Sigmoid colon (tissue), 7 donors: Measurements from ENCODE around the gene NEMF. TPM values are rescaled to one million over a fixed set of nuclear protein-coding genes. Genes with fewer than 3 reads are reported as not detected.
"Not testable (repeated sequence)": the region's sequence is repeated elsewhere in the genome, so short reads cannot be mapped to it uniquely, and the experiment has no call there.

Experiments
- DNase-seq: peaks from one replicate; pipeline ENCODE4 v3.0.0-alpha.2; 2019
- H3K27ac ChIP-seq, 4 donors: fragments of 200-600 bp; sonication (generic); one replicate each; pipeline ENCODE4 v1.5.1; 2016 to 2019; ENCODE audit warnings: mild to moderate bottlenecking in 1 of 4
- H3K27me3 ChIP-seq, 3 donors: fragments of 200-600 bp; sonication (generic); one replicate each; pipeline ENCODE4 v1.5.1; 2019; ENCODE audit warnings: mild to moderate bottlenecking in 1 of 3
- H3K36me3 ChIP-seq, 4 donors: fragments of 200-600 bp; sonication (generic); one replicate each; pipeline ENCODE4 v1.5.1; 2016 to 2019
- H3K4me1 ChIP-seq, 4 donors: fragments of 200-600 bp; sonication (generic); one replicate each; pipeline ENCODE4 v1.5.1; 2017 to 2019
- H3K4me3 ChIP-seq, 4 donors: fragments of 200-600 bp; sonication (generic); one replicate each; pipeline ENCODE4 v1.5.1; 2017 to 2019; ENCODE audit warnings: mild to moderate bottlenecking in 2 of 4, moderate library complexity in 1 of 4
- H3K9me3 ChIP-seq, 4 donors: fragments of 200-600 bp in 3 of 4; sonication (generic) in 3 of 4; one replicate each; pipeline versions ENCODE4 v1.5.1 to v1.6.1; 2013 to 2019
- EP300 ChIP-seq, 4 donors: sonication (generic); formaldehyde crosslinking; IDR thresholded peaks; one replicate each; pipeline ENCODE4 v1.6.1; 2017; ENCODE audit warnings: antibody characterized with exemption in 4 of 4
- POLR2A ChIP-seq, 2 donors: fragments of 450-650 bp; IDR thresholded peaks; one replicate each; pipeline ENCODE4 v1.6.1; 2016; ENCODE audit warnings: antibody characterized with exemption in 2 of 2, mild to moderate bottlenecking in 2 of 2, moderate library complexity in 2 of 2
- POLR2AphosphoS5 ChIP-seq, 4 donors: sonication (generic); formaldehyde crosslinking; IDR thresholded peaks; one replicate each; pipeline ENCODE4 v1.6.1; 2017; ENCODE audit warnings: antibody characterized with exemption in 4 of 4
- WGBS, 2 donors: extraction: QIAGEN DNeasy Blood & Tissue Kit; methylation state at CpG; one replicate each; pipeline ENCODE4 v1.1.7; 2013; 5-methylcytosine and 5-hydroxymethylcytosine counted together
- intact Hi-C: fragments of 100-400 bp; cut with DNase I; formaldehyde crosslinking; loops from one replicate; pipeline ENCODE4 v1.15.1; 2023
- polyA plus RNA-seq, 3 donors: library from polyadenylated mRNA; stranded (reverse); fragments of 200-250 nt; gene quantifications; one replicate each; pipeline ENCODE4 v1.2.3, GENCODE V29; 2013
- total RNA-seq, 4 donors: library from RNA; depleted of rRNA; stranded (reverse); fragments of >200 nt; gene quantifications; one replicate each; pipeline ENCODE4 v1.1.0, GENCODE V29; 2016
- TF ChIP-seq, protein P1 (sequence below), 4 experiments: fragments of 450-650 bp in 3 of 4; fragments of 200-600 bp in 1 of 4; IDR thresholded peaks; one replicate each; pipeline ENCODE4 v1.5.1; 2016 to 2019; ENCODE audit warnings: antibody characterized with exemption in 4 of 4, mild to moderate bottlenecking in 3 of 4, moderate library complexity in 2 of 4
- donor health status: healthy with polysubstance abuse.
- donor health status: Bipolar disorder and iron deficiency.
- donor health status: healthy.

The NEMF gene
- total and polyA plus RNA-seq, 7 donors: 18.0 to 121 (median 73.7) TPM

DNA sequence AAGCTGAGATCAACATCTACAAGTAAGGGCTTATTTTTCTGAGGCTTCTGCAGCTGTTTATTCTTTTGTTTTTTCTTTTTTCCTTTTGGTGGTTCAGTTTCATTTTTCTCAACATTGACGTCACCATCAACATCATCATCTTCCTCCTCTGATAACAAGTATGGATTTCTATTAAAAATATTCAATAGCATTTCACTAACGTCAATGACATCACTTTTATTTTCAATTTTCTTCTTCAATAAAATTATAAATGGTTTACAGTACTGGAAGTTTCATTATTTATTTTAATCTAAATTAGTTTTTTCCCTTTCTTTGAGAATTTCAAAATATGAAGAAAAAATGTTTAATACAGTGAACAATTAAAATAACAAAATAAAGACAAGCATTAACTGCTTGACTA lies 23.9 kb downstream of the NEMF start:
- TF ChIP-seq POLR2AphosphoS5 (IDR thresholded peaks at IDR 0.05) (no peak), POLR2A (IDR thresholded peaks at IDR 0.05) (no peak), EP300 (IDR thresholded peaks at IDR 0.05) (no peak)
- TF ChIP-seq, protein P1, sequence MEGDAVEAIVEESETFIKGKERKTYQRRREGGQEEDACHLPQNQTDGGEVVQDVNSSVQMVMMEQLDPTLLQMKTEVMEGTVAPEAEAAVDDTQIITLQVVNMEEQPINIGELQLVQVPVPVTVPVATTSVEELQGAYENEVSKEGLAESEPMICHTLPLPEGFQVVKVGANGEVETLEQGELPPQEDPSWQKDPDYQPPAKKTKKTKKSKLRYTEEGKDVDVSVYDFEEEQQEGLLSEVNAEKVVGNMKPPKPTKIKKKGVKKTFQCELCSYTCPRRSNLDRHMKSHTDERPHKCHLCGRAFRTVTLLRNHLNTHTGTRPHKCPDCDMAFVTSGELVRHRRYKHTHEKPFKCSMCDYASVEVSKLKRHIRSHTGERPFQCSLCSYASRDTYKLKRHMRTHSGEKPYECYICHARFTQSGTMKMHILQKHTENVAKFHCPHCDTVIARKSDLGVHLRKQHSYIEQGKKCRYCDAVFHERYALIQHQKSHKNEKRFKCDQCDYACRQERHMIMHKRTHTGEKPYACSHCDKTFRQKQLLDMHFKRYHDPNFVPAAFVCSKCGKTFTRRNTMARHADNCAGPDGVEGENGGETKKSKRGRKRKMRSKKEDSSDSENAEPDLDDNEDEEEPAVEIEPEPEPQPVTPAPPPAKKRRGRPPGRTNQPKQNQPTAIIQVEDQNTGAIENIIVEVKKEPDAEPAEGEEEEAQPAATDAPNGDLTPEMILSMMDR (IDR thresholded peaks at IDR 0.05): no peak
- Histone ChIP-seq H3K4me1 (no peaks in the 10 kb centered on the region), H3K36me3 (peaks cover 22 to 100% (median 57%) of the 10 kb centered on the region in 4 donors), H3K27me3 (no peaks in the 10 kb centered on the region), H3K9me3 (no peaks in the 10 kb centered on the region), H3K27ac (no peak overlapping the region), H3K4me3 (no peak overlapping the region)
- intact Hi-C loops: no loop called here
- no peak for DNase-seq
- 87 to 95% methylated on average over 2 of the region's 2 CpGs for WGBS, 2 donors

- Histone ChIP-seq H3K27ac (no peak overlapping the region), H3K27me3 (no peaks in the 10 kb centered on the region), H3K4me3 (no peak overlapping the region), H3K9me3 (peaks cover 0 to 3% (median 1%) of the 10 kb centered on the region in 4 donors), H3K36me3 (peaks cover 18 to 86% (median 50%) of the 10 kb centered on the region in 4 donors), H3K4me1 (no peaks in the 10 kb centered on the region)
- intact Hi-C loops: no loop called here
- TF ChIP-seq POLR2A (IDR thresholded peaks at IDR 0.05) (no peak), POLR2AphosphoS5 (IDR thresholded peaks at IDR 0.05) (no peak), EP300 (IDR thresholded peaks at IDR 0.05) (no peak)
- TF ChIP-seq, protein P1 (IDR thresholded peaks at IDR 0.05): no peak
- DNase-seq: no peak
- 97% methylated on average over 12 of the region's 12 CpGs for WGBS, 2 donors
These were observed 32.4 kb downstream of the NEMF start for GRCh38 chr14:49820176-49820575.

GRCh38 chr14:49816844-49817243 lies 35.7 kb downstream of the NEMF start:
- H3K4me3 ChIP-seq: no peak overlapping the region
- no peak overlapping the region for H3K27ac ChIP-seq
- no peak for DNase-seq
- H3K4me1 ChIP-seq: no peaks in the 10 kb centered on the region
- no peaks in the 10 kb centered on the region for H3K27me3 ChIP-seq
- peaks cover 0 to 3% (median 1%) of the 10 kb centered on the region in 4 donors for H3K9me3 ChIP-seq
- WGBS, 2 donors: 98 to 99% methylated on average over 3 of the region's 3 CpGs
- H3K36me3 ChIP-seq: peaks cover 25 to 87% (median 60%) of the 10 kb centered on the region in 4 donors
- TF ChIP-seq, protein P1 (IDR thresholded peaks at IDR 0.05): no peak
- TF ChIP-seq POLR2A (IDR thresholded peaks at IDR 0.05) (no peak), POLR2AphosphoS5 (IDR thresholded peaks at IDR 0.05) (no peak), EP300 (IDR thresholded peaks at IDR 0.05) (no peak)
- intact Hi-C loops: no loop called here

- H3K27me3 ChIP-seq, H3K9me3 ChIP-seq, H3K4me1 ChIP-seq, intact Hi-C loops, DNase-seq, H3K27ac ChIP-seq, H3K4me3 ChIP-seq: not testable (repeated sequence)
- WGBS, 2 donors: 96% methylated on average over 2 of the region's 2 CpGs
- peaks cover 25 to 94% (median 60%) of the 10 kb centered on the region in 4 donors for H3K36me3 ChIP-seq
These were observed 36.5 kb downstream of the NEMF start for GRCh38 chr14:49816118-49816517.

- H3K36me3 ChIP-seq: peaks cover 8 to 91% (median 51%) of the 10 kb centered on the region in 4 donors
- H3K27ac ChIP-seq: no peak overlapping the region
- intact Hi-C loops: no loop called here
- WGBS, 2 donors: 0 to 2% methylated on average over 1 of the region's 1 CpG
- no peaks in the 10 kb centered on the region for H3K9me3 ChIP-seq
- TF ChIP-seq POLR2AphosphoS5 (IDR thresholded peaks at IDR 0.05) (no peak), POLR2A (IDR thresholded peaks at IDR 0.05) (no peak), EP300 (IDR thresholded peaks at IDR 0.05) (no peak)
- H3K27me3 ChIP-seq: no peaks in the 10 kb centered on the region
- H3K4me3 ChIP-seq: no peak overlapping the region
- DNase-seq: no peak
- H3K4me1 ChIP-seq: no peaks in the 10 kb centered on the region
These were observed 43.8 kb downstream of the NEMF start for GRCh38 chr14:49808780-49809179.

DNA sequence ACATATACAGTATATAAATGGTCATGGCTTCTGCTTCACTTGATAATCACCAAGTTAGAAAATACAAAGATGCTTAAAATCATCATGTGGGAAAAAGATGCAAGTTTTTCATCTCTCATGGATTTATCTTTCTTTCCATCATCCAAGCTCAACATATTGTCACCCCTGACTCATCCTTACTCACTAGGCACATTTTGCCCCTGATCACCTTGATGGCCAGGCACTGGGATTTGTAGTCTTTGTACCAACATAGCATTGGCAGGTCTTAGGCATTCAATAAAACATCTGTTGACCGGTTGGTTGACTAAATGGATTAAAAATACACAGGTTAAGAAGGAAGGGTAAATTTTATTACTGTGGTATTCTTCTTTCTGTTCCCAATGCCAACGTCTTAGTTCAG lies 56.6 kb downstream of the NEMF start:
- Histone ChIP-seq H3K27me3 (no peaks in the 10 kb centered on the region), H3K9me3 (no peaks in the 10 kb centered on the region), H3K4me1 (no peaks in the 10 kb centered on the region), H3K36me3 (peaks cover 6 to 95% (median 59%) of the 10 kb centered on the region in 4 donors), H3K27ac (no peak overlapping the region), H3K4me3 (no peak overlapping the region)
- no peak for DNase-seq
- TF ChIP-seq EP300 (IDR thresholded peaks at IDR 0.05) (no peak), POLR2A (IDR thresholded peaks at IDR 0.05) (no peak), POLR2AphosphoS5 (IDR thresholded peaks at IDR 0.05) (no peak)
- TF ChIP-seq, protein P1 (IDR thresholded peaks at IDR 0.05): no peak
- WGBS, 2 donors: 84 to 95% methylated on average over 2 of the region's 2 CpGs
- intact Hi-C loops: no loop called here
